AG10803 (cell line): ENCODE results near the gene KLHL18.
A peak's percentile ranks its signal among the peaks of the same experiment; 100 is the strongest.
"Not testable (repeated sequence)": the region's sequence is repeated elsewhere in the genome, so short reads cannot be mapped to it uniquely, and the experiment has no call there.

Experiments
- DNase-seq: peaks from one replicate; pipeline ENCODE4 v3.0.0; 2010; ENCODE audit warnings: low read depth
- H3K4me3 ChIP-seq: 2 replicates; pipeline ENCODE4 v1.5.1; 2011; ENCODE audit warnings: mild to moderate bottlenecking, low read length, control low read depth
- CTCF ChIP-seq: conservative IDR thresholded peaks from 2 replicates; pipeline ENCODE4 v1.5.1; 2011; ENCODE audit warnings: mild to moderate bottlenecking, low read length, control low read depth, inconsistent platforms

Gene KLHL18

GRCh38 chr3:47365213-47366153 lies 82.7 kb downstream of the KLHL18 start:
- H3K4me3 ChIP-seq = no peak overlapping the region
- peak; percentile 84 for DNase-seq
- no peak for TF ChIP-seq CTCF

- H3K4me3 ChIP-seq = no peak overlapping the region
- no peak for TF ChIP-seq CTCF
- no peak for DNase-seq
Observed at GRCh38 chr3:47366833-47367232, 84.1 kb downstream of the KLHL18 start.

- DNase-seq = no peak
- no peak overlapping the region for H3K4me3 ChIP-seq
- no peak for TF ChIP-seq CTCF
Observed at GRCh38 chr3:47367631-47368030, 84.9 kb downstream of the KLHL18 start.

- not testable (repeated sequence) for DNase-seq, H3K4me3 ChIP-seq
Observed at GRCh38 chr3:47370020-47370419, 87.3 kb downstream of the KLHL18 start.

- peak; percentile 30; the same call in 1 of the 2 replicates for TF ChIP-seq CTCF
- H3K4me3 ChIP-seq = no peak overlapping the region
- DNase-seq = no peak
Observed at GRCh38 chr3:47370887-47371697, 88.3 kb downstream of the KLHL18 start.

GRCh38 chr3:47374587-47374986 lies 91.8 kb downstream of the KLHL18 start:
- H3K4me3 ChIP-seq = no peak overlapping the region
- TF ChIP-seq CTCF = no peak
- no peak for DNase-seq

GRCh38 chr3:47376393-47376792 lies 93.6 kb downstream of the KLHL18 start:
- no peak for DNase-seq
- no peak overlapping the region for H3K4me3 ChIP-seq
- TF ChIP-seq CTCF = no peak
